ENCODE measurements around the gene CREBZF. TPM values are rescaled to one million over a fixed set of nuclear protein-coding genes. Genes with fewer than 3 reads are reported as not detected.

Gene CREBZF
- total RNA-seq, 4 donors from 2014 or later, result 63.2 to 162 (median 90.5) TPM

- Histone ChIP-seq H3K27ac (no peak overlapping the region), H3K4me1 (peaks cover 0 to 18% (median 3%) of the 10 kb centered on the region in 4 donors), H3K9me3 (no peaks in the 10 kb centered on the region), H3K4me3 (no peak overlapping the region), H3K27me3 (no peaks in the 10 kb centered on the region), H3K36me3 (no peaks in the 10 kb centered on the region)
- no peak for TF ChIP-seq POLR2A (IDR thresholded peaks at IDR 0.05)
- TF ChIP-seq, protein P1, sequence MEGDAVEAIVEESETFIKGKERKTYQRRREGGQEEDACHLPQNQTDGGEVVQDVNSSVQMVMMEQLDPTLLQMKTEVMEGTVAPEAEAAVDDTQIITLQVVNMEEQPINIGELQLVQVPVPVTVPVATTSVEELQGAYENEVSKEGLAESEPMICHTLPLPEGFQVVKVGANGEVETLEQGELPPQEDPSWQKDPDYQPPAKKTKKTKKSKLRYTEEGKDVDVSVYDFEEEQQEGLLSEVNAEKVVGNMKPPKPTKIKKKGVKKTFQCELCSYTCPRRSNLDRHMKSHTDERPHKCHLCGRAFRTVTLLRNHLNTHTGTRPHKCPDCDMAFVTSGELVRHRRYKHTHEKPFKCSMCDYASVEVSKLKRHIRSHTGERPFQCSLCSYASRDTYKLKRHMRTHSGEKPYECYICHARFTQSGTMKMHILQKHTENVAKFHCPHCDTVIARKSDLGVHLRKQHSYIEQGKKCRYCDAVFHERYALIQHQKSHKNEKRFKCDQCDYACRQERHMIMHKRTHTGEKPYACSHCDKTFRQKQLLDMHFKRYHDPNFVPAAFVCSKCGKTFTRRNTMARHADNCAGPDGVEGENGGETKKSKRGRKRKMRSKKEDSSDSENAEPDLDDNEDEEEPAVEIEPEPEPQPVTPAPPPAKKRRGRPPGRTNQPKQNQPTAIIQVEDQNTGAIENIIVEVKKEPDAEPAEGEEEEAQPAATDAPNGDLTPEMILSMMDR (IDR thresholded peaks at IDR 0.05), result no peak
- DNase-seq, result no peak
Observed at GRCh38 chr11:85666687-85667086, 1.8 kb upstream of the CREBZF start.

DNA sequence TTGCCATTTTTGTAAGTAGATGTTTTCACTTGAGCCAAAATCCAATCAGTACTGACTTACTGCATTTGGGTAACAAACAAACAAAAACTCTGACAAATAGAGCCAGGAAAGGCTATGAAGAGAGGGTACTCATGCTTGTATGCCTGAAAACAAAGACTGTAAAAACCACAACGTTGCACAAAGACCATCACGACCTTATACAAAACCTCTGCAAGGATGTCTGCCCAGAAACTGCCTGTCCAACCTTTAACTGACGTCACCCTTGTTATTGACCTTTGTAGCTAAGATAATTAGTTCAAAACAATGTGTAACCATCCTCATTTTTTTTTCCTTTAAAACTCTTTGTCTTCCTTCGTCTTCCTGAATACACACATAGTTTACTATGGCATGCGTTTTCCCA is 804 bp upstream of the CREBZF start:
- no peaks in the 10 kb centered on the region for H3K27me3 ChIP-seq
- peak overlapping the region in 1 of 4 donors; percentile 88 for H3K4me3 ChIP-seq
- no peaks in the 10 kb centered on the region for H3K9me3 ChIP-seq
- DNase-seq, result peak in 1 of 3 donors; percentile 39
- H3K36me3 ChIP-seq, result no peaks in the 10 kb centered on the region
- H3K27ac ChIP-seq, result peak overlapping the region in 3 of 4 donors; percentile 95 to 98 (median 98)
- peaks cover 0 to 27% (median 6%) of the 10 kb centered on the region in 4 donors for H3K4me1 ChIP-seq
- TF ChIP-seq POLR2A (IDR thresholded peaks at IDR 0.05), result no peak
- TF ChIP-seq, protein P1 (IDR thresholded peaks at IDR 0.05), result no peak

DNA sequence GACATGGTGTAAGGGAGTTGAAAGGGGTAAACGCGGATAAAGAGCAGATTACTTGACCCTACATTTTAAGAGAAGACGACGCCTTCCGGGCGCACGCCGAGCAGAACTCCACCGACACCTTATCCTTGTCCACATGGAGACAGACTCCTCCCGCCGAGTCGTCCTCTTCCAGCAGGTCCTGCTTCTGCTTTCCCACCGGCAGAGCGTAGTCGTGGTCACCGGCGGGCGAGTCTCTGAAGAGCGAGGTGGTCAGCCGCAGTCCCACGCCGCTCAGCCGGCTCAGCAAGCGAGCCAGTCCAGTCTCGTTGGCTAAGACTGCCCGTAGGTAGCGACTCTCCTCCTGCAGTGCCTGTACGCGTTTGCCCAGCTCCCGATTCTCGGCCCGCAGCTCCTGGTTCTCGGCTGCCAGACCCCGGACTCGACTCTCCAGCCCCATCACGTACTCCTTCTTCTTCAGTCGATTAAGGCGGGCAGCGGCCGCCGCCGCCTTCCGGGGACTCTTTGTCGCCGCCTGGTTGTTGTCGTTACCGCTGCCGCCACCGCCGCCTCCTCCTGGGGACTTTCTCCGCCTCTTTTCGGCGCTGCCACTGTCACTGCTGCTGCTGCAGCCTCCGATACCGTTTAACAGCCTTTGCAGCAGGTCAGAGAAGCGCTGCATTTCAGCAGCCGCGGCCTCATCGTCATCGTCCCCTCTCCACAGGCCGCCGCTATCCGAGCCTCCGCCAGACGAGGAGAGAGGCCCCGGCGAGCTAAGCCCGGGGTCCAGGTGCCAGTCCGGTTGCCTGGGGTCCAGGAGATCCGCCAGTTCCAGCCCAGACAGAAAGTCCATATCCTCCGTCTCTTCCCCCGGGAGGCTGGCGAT is 945 bp downstream of the CREBZF start:
- H3K36me3 ChIP-seq, result peaks cover 0 to 11% (median 0%) of the 10 kb centered on the region in 3 donors
- peak; percentile 29 to 35 for TF ChIP-seq POLR2A (IDR thresholded peaks at IDR 0.05)
- TF ChIP-seq, protein P1 (IDR thresholded peaks at IDR 0.05), result peak; percentile 31 to 83 (median 62)
- H3K9me3 ChIP-seq, result no peaks in the 10 kb centered on the region
- H3K4me1 ChIP-seq, result peaks cover 0 to 45% (median 6%) of the 10 kb centered on the region in 4 donors
- peak overlapping the region; percentile 95 to 98 (median 98) for H3K27ac ChIP-seq
- DNase-seq, result peak; percentile 82 to 95 (median 90)
- peak overlapping the region; percentile 69 to 88 (median 81) for H3K4me3 ChIP-seq
- no peaks in the 10 kb centered on the region for H3K27me3 ChIP-seq

DNA sequence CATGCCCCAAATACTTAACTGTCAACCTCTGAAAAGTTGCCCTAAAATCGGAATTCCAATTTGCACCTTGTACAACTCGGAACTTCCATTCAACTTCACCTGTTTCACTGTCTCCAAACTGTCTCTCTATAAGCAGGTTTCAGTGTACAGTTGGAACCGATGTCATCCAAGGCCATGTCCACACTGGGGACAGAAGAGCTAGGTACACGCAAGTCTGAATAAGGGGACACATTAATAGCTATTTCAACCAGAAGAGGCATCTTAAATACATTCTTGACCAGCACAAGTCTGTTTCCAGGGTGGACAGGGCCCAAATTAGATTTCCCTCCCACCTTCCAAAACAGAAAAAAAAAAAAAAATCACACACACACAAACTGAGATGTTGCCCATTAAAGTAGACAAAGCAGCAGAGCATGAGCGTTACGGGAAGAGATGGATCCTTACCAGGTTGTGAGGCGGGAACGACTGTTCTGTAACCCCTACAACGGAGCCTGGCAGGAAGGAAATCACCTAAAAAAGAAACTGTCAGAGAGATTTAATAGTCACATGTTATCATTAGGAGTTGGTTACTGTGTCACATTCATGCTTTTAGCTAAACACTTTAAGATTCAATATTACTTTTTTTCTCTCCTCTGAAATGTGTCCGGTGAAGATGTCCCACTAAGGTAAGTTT is 1.7 kb downstream of the CREBZF start:
- H3K9me3 ChIP-seq, result no peaks in the 10 kb centered on the region

More for the DNA sequence above, 1.7 kb downstream of the CREBZF start:
- Histone ChIP-seq H3K4me1 (peaks cover 0 to 47% (median 6%) of the 10 kb centered on the region in 4 donors), H3K4me3 (peak overlapping the region; percentile 69 to 88 (median 81)), H3K36me3 (peaks cover 0 to 15% (median 0%) of the 10 kb centered on the region in 3 donors), H3K27me3 (no peaks in the 10 kb centered on the region), H3K27ac (peak overlapping the region; percentile 95 to 98 (median 98))
- TF ChIP-seq POLR2A (IDR thresholded peaks at IDR 0.05), result no peak
- TF ChIP-seq, protein P1 (IDR thresholded peaks at IDR 0.05), result no peak
- DNase-seq, result peak in 1 of 3 donors; percentile 43

All from Peyer's patch (tissue), 4 donors.